NCI-H2171 (cell line): ENCODE data around the gene FAM222B.
"Not testable (repeated sequence)": the region's sequence is repeated elsewhere in the genome, so short reads cannot be mapped to it uniquely, and the experiment has no call there.

Source experiments
- DNase-seq: peaks from one replicate; lab custom pipeline; 2025; lab: John Stamatoyannopoulos, UW

FAM222B gene

GRCh38 chr17:28842282-28843012 is at the start of gene FAM222B:
Gene FAM222B, minus strand, starts transcription at chr17:28842790. Its CDS starts 76,123 bp downstream, at chr17:28766667.
- peak; percentile 87 for DNase-seq

GRCh38 chr17:28892024-28892423 is 49.4 kb upstream of the FAM222B start:
- DNase-seq = no peak

- DNase-seq = no peak
These were observed 48.6 kb upstream of the FAM222B start for GRCh38 chr17:28891201-28891600.

GRCh38 chr17:28889996-28890395 is 47.4 kb upstream of the FAM222B start:
- DNase-seq = no peak

- DNase-seq = no peak
These were observed 46.2 kb upstream of the FAM222B start for GRCh38 chr17:28888832-28889231.

- no peak for DNase-seq
These were observed 45.4 kb upstream of the FAM222B start for GRCh38 chr17:28887871-28888471.

- DNase-seq = no peak
These were observed 43.4 kb upstream of the FAM222B start for GRCh38 chr17:28885951-28886350.

GRCh38 chr17:28885363-28885762 is 42.8 kb upstream of the FAM222B start:
- DNase-seq = no peak

- no peak for DNase-seq
These were observed 41.5 kb upstream of the FAM222B start for GRCh38 chr17:28883967-28884702.

- DNase-seq = no peak
These were observed 39.7 kb upstream of the FAM222B start for GRCh38 chr17:28882154-28882895.

GRCh38 chr17:28881533-28882056 is 39.0 kb upstream of the FAM222B start:
- DNase-seq = no peak

- DNase-seq = no peak
These were observed 38.0 kb upstream of the FAM222B start for GRCh38 chr17:28880572-28880945.

- DNase-seq = no peak
These were observed 37.4 kb upstream of the FAM222B start for GRCh38 chr17:28879886-28880571.

- no peak for DNase-seq
These were observed 36.4 kb upstream of the FAM222B start for GRCh38 chr17:28878981-28879380.

GRCh38 chr17:28878158-28878910 is 35.7 kb upstream of the FAM222B start:
- DNase-seq = no peak

GRCh38 chr17:28877150-28877711 is 34.6 kb upstream of the FAM222B start:
- not testable (repeated sequence) for DNase-seq

GRCh38 chr17:28875848-28876550 is 33.4 kb upstream of the FAM222B start:
- DNase-seq = no peak

- no peak for DNase-seq
These were observed 32.2 kb upstream of the FAM222B start for GRCh38 chr17:28874750-28875149.

GRCh38 chr17:28873839-28874238 is 31.2 kb upstream of the FAM222B start:
- DNase-seq = no peak
